NCI-H82 treated with DMSO at 0.1 percent for 48 hours (cell line): ENCODE data around the gene POLR2I.
"Not testable (repeated sequence)": the region's sequence is repeated elsewhere in the genome, so short reads cannot be mapped to it uniquely, and the experiment has no call there.

Source experiments
- DNase-seq: peaks from one replicate; lab custom pipeline; 2025; ENCODE audit not compliant: unreplicated experiment; lab: John Stamatoyannopoulos, UW

POLR2I gene

DNA sequence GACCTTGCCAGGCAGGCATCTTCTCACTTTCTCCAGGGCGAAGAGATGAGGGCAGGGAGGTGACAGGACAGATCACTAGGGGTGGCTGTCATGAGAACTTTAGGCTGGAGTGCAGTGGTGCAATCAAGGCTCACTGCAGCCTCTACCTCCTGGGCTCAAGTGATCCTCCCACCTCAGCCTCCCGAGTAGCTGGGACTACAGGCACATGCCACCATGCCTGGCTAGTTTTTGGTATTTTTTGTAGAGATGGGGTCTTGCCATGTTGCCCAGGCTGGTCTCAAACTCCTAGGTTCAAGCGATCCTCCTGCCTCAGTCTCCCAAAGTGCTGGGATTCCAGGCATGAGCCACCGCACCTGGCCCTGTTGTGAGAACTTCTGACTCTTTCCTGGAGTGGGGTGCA is 20.2 kb upstream of the POLR2I start:
- DNase-seq, result not testable (repeated sequence)

DNA sequence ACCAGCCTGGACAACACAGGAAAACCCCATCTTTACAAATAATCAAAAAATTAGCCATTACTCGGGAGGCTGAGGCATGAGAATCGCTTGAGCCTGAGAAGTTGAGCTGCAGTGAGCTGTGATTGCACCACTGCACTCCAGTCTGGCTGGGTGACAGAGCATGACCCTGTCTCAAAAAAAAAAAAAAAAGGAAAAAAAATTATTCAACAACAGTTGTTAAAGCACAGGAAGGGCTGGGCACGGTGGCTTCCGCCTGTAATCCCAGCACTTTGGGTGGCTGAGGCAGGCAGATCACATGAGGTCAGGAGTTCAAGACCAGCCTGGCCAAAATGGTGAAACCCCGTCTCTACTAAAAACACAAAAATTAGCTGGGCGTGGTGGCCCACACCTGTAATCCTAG is 16.5 kb upstream of the POLR2I start:
- DNase-seq, result not testable (repeated sequence)

- peak; percentile 66 for DNase-seq
Measured at GRCh38 chr19:36128392-36128736, 13.7 kb upstream of the POLR2I start.

DNA sequence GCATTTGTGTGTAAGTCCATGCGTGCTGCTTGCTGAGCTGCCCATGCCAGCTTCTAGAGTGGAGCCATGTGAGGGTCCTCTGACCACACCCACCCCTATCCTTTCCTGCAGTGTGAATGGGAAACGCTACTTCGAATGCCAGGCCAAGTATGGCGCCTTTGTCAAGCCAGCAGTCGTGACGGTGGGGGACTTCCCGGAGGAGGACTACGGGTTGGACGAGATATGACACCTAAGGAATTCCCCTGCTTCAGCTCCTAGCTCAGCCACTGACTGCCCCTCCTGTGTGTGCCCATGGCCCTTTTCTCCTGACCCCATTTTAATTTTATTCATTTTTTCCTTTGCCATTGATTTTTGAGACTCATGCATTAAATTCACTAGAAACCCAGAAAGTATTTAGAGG is 10.9 kb upstream of the POLR2I start:
- DNase-seq, result no peak

- DNase-seq, result no peak
Measured at GRCh38 chr19:36121486-36122124, 6.9 kb upstream of the POLR2I start.

DNA sequence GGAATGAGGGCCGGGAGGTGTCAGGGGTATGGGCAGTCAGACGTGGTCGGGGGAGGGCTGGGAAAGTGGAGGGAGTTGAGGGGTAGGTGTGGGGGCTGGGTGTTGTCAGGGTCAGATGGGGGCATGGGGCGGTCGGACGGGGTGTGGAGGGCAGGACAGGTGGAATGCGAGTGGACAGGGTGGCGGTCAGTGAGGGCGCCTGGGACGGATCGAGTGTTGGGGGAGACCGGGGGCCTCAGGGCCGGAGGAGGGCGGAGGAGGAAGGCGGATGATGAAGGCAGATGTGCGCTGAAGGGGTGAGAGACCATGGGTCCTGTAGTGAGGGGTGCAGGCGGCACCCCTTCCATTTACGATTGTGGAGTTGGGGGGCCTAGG is 6.3 kb upstream of the POLR2I start:
- no peak for DNase-seq

DNA sequence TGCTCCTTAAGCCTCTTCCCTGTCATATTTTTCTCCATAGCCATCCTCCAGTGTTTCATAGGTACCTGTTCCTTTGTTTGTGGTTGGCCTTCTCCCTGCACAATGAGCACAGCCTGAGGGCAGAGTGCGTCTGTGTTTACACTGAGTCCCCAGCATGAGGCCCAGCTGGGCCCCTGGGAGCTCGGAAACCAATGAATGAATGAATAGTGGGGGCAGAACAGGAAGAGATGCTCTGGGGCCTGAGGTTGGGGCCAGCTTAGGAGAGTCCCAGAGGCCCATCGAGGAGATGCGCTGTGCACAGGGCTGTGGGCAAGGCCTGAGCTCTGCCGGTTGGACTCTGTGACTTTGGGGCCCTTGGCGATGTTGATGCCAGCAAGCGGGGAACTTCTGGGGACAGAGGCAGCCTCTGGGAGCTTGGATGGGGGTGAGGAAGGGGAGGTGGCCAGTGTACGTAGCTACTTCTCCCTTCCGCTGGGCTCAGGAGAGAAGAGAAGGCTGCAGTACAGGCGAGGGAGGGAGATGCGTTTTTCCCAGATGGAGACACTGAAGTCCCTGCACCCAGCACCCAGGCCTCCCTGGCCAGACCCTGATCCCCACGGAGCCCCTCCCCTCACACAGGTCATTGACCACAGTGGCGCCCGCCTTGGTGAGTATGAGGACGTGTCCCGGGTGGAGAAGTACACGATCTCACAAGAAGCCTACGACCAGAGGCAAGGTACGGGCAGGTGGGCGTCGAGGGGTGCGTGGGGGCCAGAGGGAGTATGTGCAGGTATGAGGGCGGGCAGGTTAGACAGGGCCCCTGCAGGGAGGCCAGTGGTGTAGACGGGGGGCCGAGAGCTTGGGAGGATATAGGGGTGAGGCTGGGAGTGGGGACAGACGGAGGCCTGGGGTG is 5.7 kb upstream of the POLR2I start:
- DNase-seq, result no peak

DNA sequence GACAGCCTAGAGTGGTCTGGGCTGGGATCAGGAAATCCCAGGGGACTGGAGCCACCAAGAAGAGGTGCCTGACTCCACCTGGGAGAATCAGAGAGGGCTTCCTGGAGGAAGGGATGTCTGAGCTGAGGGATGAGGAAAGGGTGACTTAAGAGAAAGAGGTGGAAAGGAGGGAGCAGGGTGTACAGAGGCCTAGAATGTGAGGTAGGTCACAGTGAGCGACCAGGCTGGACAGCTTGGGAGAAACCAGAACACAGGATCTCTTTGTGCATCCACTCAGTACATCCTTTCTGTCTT is 1.6 kb upstream of the POLR2I start:
- no peak for DNase-seq

GRCh38 chr19:36115453-36116343 is 1.0 kb upstream of the POLR2I start, which contains the start of gene TBCB:
TSS of gene TBCB (plus strand) at chr19:36115468. CDS start at chr19:36115561, 93 bp downstream.
- no peak for DNase-seq

GRCh38 chr19:36113894-36114720 is 568 bp downstream of the POLR2I start:
- no peak for DNase-seq

- DNase-seq, result no peak
Measured at GRCh38 chr19:36113425-36113824, 1.2 kb downstream of the POLR2I start.

DNA sequence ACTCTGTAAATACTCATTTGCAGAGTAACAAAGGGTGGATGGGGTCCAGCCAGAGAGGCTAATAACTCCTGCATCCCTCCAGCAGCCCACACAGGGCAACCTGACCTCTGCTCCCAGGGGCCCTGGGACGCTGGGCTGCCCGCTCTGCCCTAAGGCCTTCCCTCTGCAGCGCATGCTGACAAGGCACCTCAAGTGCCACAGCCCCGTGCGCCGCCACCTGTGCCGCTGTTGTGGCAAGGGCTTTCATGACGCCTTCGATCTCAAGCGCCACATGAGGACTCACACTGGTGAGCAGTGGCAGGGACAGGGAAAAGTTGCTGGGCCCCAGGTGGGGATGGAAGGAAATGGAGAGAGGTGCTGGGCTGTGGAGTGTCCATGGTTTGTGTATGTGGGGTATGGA is 2.0 kb downstream of the POLR2I start:
- no peak for DNase-seq

DNA sequence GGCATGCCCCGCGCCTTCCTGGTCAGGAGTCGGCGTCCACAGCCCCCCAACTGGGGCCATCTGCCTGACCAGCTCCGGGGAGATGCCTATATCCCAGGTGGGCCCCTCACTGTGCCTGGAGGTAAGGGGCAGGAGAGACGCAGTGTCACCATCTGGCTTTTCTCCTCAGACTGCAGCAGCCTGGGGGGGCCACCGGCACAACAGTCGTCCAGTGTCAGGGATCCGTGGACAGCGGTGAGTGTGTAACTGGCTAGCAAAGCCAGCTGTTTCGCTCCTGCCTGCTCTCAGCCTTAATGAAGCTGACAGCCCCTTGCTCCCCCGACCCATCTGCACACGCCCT is 3.5 kb downstream of the POLR2I start:
- DNase-seq, result no peak

- DNase-seq, result no peak
Measured at GRCh38 chr19:36110487-36111199, 4.0 kb downstream of the POLR2I start, which contains the start of gene OVOL3. TSS of gene OVOL3 (plus strand) at chr19:36111143. CDS start at chr19:36111203, 60 bp downstream.

DNA sequence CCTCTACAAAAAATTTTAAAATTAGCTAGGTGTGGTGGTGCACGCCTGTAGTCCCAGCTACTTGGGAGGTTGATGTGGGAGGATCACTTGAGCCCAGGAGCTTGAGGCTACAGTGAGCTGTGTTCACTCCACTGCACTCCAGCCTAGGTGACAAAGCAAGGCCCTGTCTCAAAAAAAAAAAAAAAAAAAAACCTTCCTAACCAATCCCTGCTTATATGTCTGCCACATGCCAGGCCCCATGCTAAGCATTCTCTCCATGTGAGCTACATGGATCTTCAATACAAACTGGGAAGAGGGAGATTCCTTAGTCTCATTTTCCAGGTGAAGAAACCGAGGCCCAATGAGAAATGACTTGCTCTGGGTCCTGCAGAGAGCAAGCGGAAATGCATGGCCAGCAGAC is 6.0 kb downstream of the POLR2I start:
- no peak for DNase-seq

DNA sequence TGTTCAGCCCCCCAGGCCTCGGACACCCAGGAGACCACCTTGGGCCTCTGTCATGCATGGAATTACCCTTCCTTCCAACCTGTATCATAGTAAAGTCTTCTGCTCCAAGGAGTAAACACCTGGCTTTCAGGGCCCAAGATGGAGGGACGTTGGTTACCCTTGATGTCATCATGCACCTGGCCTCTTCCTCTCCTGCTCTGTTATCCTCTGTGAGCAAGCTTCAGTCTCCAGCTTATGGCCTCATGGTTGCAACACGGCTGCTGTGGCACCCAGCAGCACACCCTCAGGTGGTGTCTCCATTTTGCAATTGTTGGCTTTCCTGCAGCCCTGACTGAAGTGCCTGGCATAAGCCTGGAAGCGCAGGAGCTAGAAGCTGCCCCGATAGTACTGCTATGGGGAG is 7.7 kb downstream of the POLR2I start:
- no peak for DNase-seq

DNA sequence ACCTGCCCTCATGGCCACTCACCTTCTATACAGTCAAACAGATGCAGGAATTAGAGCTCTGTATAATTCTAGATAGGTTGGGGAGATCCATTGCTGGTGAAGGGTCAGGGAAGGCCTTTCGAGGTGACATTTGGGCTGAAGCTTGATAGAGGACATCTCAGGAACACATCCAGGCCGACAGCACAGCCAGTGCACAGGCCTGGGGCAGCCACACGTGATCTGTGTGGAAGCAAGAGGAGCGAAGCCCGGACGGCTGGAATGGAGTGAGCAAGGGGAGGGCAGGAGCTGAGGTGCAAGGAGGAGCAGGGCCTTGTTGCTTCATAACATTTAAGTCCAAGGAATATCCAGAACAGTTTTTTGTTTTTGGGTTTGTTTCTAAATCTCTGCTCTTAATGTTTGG is 8.2 kb downstream of the POLR2I start:
- DNase-seq, result no peak

GRCh38 chr19:36103842-36104552 is 10.7 kb downstream of the POLR2I start:
- DNase-seq, result no peak

- DNase-seq, result no peak
Measured at GRCh38 chr19:36103040-36103626, 11.5 kb downstream of the POLR2I start.
